GM18907 (cell line): ENCODE data around the gene CYP51A1.
"Not testable (repeated sequence)": the region's sequence is repeated elsewhere in the genome, so short reads cannot be mapped to it uniquely, and the experiment has no call there.

Experiments used
- ATAC-seq: cut with Tn5 transposase; IDR thresholded peaks from one replicate; pipeline ENCODE4 v1.9.1; 2021; ENCODE audit warnings: mild to moderate bottlenecking, moderate library complexity; ENCODE audit not compliant: unreplicated experiment

CYP51A1 gene

DNA sequence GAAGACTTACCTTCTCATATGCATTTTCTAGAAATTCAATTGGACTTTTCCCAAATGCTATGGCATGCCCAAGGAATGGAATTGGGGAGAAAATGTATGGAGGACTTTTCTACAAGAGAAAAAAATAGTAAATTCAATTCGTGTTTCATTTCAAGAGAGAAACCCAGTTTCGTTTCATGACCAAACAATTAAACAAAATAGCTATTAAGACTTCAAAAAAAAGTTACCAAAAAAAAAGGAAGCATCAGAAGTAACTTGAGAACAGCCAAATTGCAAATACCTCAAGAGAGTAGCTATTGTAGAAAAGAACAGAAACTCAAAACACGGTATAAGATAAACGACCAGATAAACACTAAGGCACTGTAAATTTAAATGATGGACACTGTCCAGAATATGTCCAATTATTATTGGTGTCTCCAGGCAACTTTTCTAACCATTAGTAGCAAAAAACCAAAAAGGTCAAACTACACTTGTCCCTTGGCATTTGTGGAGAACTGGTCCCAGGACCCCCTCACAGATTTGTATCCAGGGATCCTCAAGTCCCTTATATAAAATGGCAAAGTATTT is 2.4 kb downstream of the CYP51A1 start:
- no peak for ATAC-seq

DNA sequence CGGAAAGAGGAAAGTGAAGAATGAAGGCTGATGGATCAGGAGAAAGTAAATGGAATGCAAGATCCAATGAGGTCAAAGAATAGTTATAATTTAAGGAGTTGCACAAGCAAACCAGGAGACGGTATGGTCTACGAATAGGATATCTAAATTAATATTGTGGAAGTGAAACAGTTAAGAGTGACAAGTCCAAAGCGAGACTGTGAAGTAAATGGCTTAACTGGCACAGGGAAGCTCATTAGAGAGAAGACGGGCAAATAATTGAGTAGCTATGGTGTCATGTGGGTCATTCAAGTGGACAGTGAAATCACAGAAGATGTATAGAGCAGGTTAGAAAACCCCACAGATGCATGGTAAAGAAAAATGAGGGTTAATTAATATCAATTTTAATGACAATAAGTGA is 3.2 kb downstream of the CYP51A1 start:
- no peak for ATAC-seq

- ATAC-seq = no peak
Measured at GRCh38 chr7:92121681-92122080, 12.6 kb downstream of the CYP51A1 start.

- ATAC-seq = no peak
Measured at GRCh38 chr7:92119213-92119759, 15.0 kb downstream of the CYP51A1 start.

GRCh38 chr7:92116949-92117348 is 17.3 kb downstream of the CYP51A1 start:
- no peak for ATAC-seq

- ATAC-seq = no peak
Measured at GRCh38 chr7:92115821-92116220, 18.5 kb downstream of the CYP51A1 start.

DNA sequence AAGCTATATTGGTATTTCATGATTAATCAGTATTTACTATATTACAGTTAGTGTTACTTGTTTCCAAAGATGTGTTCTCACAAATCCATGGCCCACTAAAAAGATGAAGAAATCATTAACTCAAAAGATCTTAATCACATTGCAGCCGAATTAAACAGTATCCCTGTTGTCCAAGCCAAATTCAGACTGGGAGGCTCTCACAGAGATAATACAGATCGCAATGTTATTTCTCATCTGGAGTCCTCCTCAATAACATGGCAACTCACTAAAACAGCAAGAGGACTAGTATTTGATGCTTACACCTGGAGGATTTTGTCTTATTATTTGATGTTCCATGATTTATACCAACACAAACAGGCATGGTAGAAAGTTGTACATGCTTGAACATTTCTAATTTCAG is 23.4 kb downstream of the CYP51A1 start:
- ATAC-seq = no peak

DNA sequence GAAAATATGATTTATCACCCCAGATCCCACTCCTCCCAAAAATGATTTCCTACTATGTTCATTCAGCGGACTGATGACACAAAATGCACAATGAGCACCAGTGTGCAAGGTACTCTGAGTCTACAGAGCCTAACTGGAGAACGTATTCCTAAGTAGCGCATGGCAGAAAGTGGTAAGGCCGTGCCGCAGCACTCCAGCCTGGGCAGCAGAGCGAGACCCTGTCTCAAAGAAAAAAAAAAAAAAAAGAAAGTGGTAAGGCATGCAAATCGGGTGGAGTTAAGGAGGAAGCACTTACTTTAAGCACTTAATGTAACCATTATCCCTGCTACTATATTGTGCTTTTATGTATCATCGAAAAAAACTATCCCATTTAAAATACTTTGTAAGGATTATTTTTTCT is 25.5 kb downstream of the CYP51A1 start:
- ATAC-seq = no peak

DNA sequence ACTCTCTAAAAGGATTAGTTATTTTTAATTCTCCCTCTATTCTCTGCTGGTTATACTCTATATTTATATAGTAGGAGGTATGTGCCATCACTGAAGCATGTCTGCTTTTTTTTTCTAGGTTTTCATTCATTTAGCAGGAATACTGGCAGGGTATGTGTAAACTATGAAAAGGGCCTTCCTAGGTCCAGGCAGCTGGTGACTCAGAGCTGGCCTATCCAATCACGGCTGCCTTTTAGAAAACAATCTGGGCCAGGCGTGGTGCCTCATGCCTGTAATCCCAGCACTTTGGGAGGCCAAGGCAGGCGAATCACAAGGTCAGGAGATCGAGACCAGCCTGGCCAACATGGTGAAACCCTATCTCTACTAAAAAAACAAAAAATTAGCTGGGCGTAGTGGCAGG is 31.4 kb downstream of the CYP51A1 start:
- not testable (repeated sequence) for ATAC-seq

- ATAC-seq = no peak
Measured at GRCh38 chr7:92100534-92100933, 33.7 kb downstream of the CYP51A1 start.

GRCh38 chr7:92095380-92095779 is 38.9 kb downstream of the CYP51A1 start:
- no peak for ATAC-seq

DNA sequence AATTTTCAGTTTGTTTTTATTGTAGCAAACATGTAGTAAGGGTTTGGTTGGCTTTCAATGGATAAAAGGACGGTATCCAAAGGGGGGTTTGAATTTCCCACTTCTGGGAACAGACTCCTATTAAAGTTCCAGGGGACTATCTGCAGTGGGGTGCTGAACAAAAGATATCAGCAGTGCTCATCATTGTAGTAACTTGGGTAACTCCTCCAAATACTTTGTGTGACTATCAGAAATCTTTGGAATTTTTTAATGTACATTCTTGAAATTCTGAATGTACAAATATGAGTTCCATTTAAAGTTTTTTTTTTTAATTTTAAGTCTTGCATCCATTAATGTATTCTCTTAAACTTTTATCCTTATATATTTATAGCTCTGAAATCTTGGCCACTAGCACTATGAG is 42.1 kb downstream of the CYP51A1 start:
- ATAC-seq = no peak

DNA sequence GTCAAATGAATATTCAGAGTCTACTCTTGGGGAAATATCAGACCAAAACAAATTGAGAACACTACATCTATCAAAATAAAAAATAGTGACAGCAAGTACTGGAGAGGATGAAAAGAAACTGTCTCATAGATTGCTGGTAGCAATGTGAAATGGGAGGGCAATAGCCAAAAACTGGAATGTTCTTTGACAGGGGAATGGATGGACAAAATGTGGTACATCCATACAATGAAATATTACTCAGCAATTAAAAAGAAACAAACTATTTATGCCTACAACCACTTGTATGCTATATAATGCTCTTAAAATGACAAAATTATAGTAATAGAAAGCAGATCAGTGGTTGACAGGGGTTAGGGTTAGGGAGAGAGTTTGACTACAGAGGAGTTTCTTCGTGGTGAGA is 46.0 kb downstream of the CYP51A1 start:
- no peak for ATAC-seq

GRCh38 chr7:92083922-92084321 is 50.4 kb downstream of the CYP51A1 start:
- not testable (repeated sequence) for ATAC-seq

DNA sequence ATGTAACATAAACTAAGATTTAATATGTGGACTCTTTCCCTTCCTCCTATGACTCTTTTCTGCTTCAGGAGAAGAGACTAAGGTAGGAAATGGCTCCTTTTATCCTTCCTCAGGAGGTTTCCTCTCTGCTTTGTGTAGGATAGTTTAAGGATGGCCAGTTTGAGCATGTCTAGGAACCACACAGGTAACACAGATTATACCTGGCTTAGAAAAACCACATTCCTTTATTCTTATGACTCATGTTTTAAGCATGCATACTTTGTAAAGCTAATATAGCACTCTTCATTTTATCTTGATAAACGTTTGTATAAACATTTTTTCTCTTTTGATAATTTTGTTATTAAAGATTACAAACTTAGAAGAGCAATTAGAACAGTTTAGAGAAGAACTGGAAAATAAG is 57.8 kb downstream of the CYP51A1 start:
- no peak for ATAC-seq

DNA sequence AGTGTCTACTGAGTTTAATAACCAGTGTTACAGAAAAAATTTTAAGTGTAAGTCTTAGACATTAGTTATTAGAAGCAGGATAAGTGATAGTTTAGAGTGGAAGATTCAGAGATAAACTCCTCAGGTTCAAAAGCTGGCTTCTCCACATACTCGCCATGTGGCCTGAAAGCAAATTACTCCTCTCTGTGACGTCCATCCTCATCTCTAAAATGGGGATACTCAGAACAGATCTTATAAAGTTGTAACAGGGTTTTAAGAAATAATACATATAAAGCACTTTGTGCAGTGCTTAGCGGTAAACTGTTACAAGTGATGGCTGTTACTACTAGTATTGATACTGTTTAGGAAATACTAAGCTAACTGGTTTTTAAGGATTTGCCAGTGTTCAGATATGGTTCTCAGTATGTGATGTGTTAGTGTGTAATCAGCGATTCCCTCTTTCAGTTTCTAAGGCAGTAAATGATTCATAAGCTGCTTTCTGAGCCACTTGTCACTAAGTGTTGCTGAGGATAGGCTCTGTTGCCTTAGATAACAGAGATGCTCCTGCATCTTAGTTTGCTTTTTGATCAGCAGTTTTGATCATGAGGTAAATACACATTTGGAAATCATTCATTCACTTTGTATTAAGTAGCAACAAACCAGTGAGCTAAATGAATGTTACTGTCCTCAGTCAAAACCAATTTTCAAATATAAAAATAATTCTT is 58.7 kb downstream of the CYP51A1 start:
- peak; percentile 93 for ATAC-seq

DNA sequence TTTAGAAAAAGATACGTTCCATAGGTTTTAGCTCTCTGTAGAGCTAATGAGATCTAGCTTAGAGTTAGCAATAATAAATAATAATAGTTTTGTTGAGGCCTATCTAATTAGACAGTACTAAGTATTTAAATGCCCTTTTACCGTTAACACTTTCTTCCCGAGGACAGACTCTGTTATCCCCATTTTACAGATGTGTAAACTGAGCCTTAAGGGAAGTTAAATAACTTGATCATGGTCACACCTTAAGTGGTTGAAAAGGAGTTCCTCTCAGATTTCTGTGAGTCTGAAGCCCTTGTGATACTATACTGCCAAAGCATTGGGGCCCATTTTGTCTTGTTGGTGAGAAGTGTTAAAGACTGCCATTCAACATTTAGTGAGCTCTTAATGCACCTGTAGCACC is 61.6 kb downstream of the CYP51A1 start:
- no peak for ATAC-seq

- no peak for ATAC-seq
Measured at GRCh38 chr7:92072121-92072520, 62.2 kb downstream of the CYP51A1 start.

DNA sequence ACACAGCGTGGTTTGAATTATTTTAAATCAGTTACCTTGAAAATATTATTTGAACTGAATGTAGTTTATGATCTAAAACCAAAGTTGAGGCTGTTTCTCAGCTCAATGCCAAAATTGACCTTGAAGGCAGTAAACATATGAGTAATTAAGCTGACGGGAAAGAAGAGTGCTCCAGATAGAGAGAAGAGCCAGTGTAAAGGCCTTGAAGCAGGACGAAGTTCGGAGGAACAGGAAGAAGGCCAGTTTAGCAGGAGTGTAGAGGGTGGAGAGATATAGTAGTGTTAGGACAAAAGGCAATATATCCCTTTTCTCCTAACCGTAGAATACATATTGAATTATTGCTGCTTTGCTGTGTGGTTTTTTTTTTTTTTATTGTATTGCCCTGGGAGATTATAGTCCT is 63.2 kb downstream of the CYP51A1 start:
- no peak for ATAC-seq

- ATAC-seq = peak; percentile 49
Measured at GRCh38 chr7:92064438-92065029, 69.7 kb downstream of the CYP51A1 start.
